Non-pigmented ciliary epithelial cell (primary cell): ENCODE results near the gene CLCNKB.

ENCODE experiments used
- DNase-seq: peaks from one replicate; pipeline ENCODE4 v3.0.0-alpha.2; 2010; ENCODE audit warnings: low read depth

CLCNKB gene

GRCh38 chr1:16095447-16095846, 51.9 kb downstream of the CLCNKB start:
- no peak for DNase-seq

- no peak for DNase-seq
Observed at GRCh38 chr1:16099412-16099811, 55.8 kb downstream of the CLCNKB start.

GRCh38 chr1:16101623-16102022, 58.0 kb downstream of the CLCNKB start:
- no peak for DNase-seq
